HFFc6 (cell line): ENCODE data around the gene RCSD1. TPM values are rescaled to one million over a fixed set of nuclear protein-coding genes. Genes with fewer than 3 reads are reported as not detected.

Source experiments
- DNase-seq: peaks from one replicate; pipeline ENCODE4 v3.0.0-alpha.2; 2018
- H3K27ac Mint-ChIP-seq: 2 replicates; pipeline ENCODE4 v1.8.0; 2020; ENCODE audit warnings: mild to moderate bottlenecking, mixed read lengths
- H3K27me3 Mint-ChIP-seq: 2 replicates; pipeline ENCODE4 v1.8.0; 2021; ENCODE audit warnings: mild to moderate bottlenecking, moderate library complexity, mixed read lengths; ENCODE audit not compliant: insufficient read depth
- H3K36me3 Mint-ChIP-seq: 2 replicates; pipeline ENCODE4 v1.8.0; 2021; ENCODE audit warnings: low read depth, mixed read lengths
- H3K4me1 Mint-ChIP-seq: 2 replicates; pipeline ENCODE4 v1.8.0; 2020; ENCODE audit warnings: low read depth, mixed read lengths
- H3K4me3 Mint-ChIP-seq: 2 replicates; pipeline ENCODE4 v1.8.0; 2020; ENCODE audit warnings: mild to moderate bottlenecking, moderate library complexity, mixed read lengths
- H3K9me3 Mint-ChIP-seq: 2 replicates; pipeline ENCODE4 v1.8.0; 2020; ENCODE audit warnings: mild to moderate bottlenecking, mixed read lengths
- CTCF ChIP-seq: fragments of 200-600 bp; sonication (generic); IDR thresholded peaks from 2 replicates; pipeline ENCODE4 v1.5.0; 2021; ENCODE audit warnings: antibody characterized with exemption, mild to moderate bottlenecking
- long read RNA-seq: library from polyadenylated mRNA; unstranded; transcript quantifications from one replicate; pipeline ENCODE4 v2.0.0, GENCODE V29; 2019
- total RNA-seq, 6 experiments: library from RNA; stranded (reverse); fragmentation: NEBNext Ultra II Directional; extraction: Animal tissue kit (Norgen Biotek cat#: 25700); gene quantifications; 2 replicates in 1 of 6; 3 replicates in 5 of 6; pipeline ENCODE4 v1.2.3, GENCODE V29; 2021

RCSD1 gene
- total RNA-seq: not detected
- long read RNA-seq: 0 reads

- no peak for DNase-seq
- no peaks in the 10 kb centered on the region for H3K9me3 Mint-ChIP-seq
- TF ChIP-seq CTCF: no peak
- peaks cover 49% of the 10 kb centered on the region for H3K27me3 Mint-ChIP-seq
- H3K4me1 Mint-ChIP-seq: peaks cover 12% of the 10 kb centered on the region
- H3K36me3 Mint-ChIP-seq: no peaks in the 10 kb centered on the region
- H3K27ac Mint-ChIP-seq: no peak within 1 kb of the TSS
- peak within 1 kb of the TSS; percentile 29 for H3K4me3 Mint-ChIP-seq
Measured at GRCh38 chr1:167629681-167630567, at the start of gene RCSD1. RCSD1 (plus strand) TSS chr1:167630232; CDS start chr1:167630424, 192 bp downstream.

- no peak for TF ChIP-seq CTCF
- H3K27ac Mint-ChIP-seq: no peak overlapping the region
- no peaks in the 10 kb centered on the region for H3K4me1 Mint-ChIP-seq
- H3K27me3 Mint-ChIP-seq: peaks cover 42% of the 10 kb centered on the region
- H3K4me3 Mint-ChIP-seq: no peak overlapping the region
- H3K9me3 Mint-ChIP-seq: no peaks in the 10 kb centered on the region
- DNase-seq: no peak
- no peaks in the 10 kb centered on the region for H3K36me3 Mint-ChIP-seq
Measured at GRCh38 chr1:167582064-167582463, 48.0 kb upstream of the RCSD1 start.

- Mint-ChIP-seq H3K9me3 (no peaks in the 10 kb centered on the region), H3K36me3 (no peaks in the 10 kb centered on the region), H3K27ac (no peak overlapping the region), H3K4me3 (no peak overlapping the region), H3K27me3 (peaks cover 46% of the 10 kb centered on the region), H3K4me1 (no peaks in the 10 kb centered on the region)
- no peak for DNase-seq
- TF ChIP-seq CTCF: no peak
Measured at GRCh38 chr1:167582722-167583121, 47.3 kb upstream of the RCSD1 start.

- DNase-seq: no peak
- no peaks in the 10 kb centered on the region for H3K9me3 Mint-ChIP-seq
- no peaks in the 10 kb centered on the region for H3K4me1 Mint-ChIP-seq
- H3K27me3 Mint-ChIP-seq: peaks cover 46% of the 10 kb centered on the region
- no peak for TF ChIP-seq CTCF
- no peak overlapping the region for H3K4me3 Mint-ChIP-seq
- H3K27ac Mint-ChIP-seq: no peak overlapping the region
- no peaks in the 10 kb centered on the region for H3K36me3 Mint-ChIP-seq
Measured at GRCh38 chr1:167584581-167584980, 45.5 kb upstream of the RCSD1 start.

- H3K9me3 Mint-ChIP-seq: no peaks in the 10 kb centered on the region
- H3K27ac Mint-ChIP-seq: no peak overlapping the region
- no peak for DNase-seq
- no peak overlapping the region for H3K4me3 Mint-ChIP-seq
- no peak for TF ChIP-seq CTCF
- no peaks in the 10 kb centered on the region for H3K36me3 Mint-ChIP-seq
- no peaks in the 10 kb centered on the region for H3K4me1 Mint-ChIP-seq
- peaks cover 37% of the 10 kb centered on the region for H3K27me3 Mint-ChIP-seq
Measured at GRCh38 chr1:167587342-167587741, 42.7 kb upstream of the RCSD1 start.
